ENCODE measurements around the gene LHFPL5.

- TF ChIP-seq CTCF (IDR thresholded peaks at IDR 0.05) (no peak), POLR2A (IDR thresholded peaks at IDR 0.05) (no peak)
Observed at GRCh38 chr6:35833536-35833935, 28.4 kb downstream of the LHFPL5 start.

All from body of pancreas (tissue), 4 donors.